ENCODE results near the gene KCNS1.
A peak's percentile ranks its signal among the peaks of the same experiment; 100 is the strongest.
"Not testable (repeated sequence)": the region's sequence is repeated elsewhere in the genome, so short reads cannot be mapped to it uniquely, and the experiment has no call there.

Gene KCNS1

DNA sequence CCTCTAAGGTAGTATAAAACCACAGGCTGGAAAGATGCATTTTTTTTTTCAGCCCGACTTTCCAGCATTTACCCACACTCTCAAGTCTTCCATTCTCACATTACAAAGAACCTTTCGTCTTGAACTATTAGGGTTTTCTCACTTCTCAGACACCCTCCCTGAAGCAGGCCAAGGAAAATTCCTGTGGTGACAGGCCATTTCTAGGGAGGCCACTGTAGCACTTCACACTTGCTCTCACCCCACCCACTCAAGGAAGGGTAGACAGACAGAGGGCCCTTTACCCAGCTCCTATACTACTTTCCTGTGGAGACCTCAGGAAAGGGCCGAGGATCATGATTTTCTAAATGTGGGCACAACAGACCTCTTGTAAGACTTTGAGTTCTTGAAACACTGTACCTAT, 27.7 kb downstream of the KCNS1 start:
- DNase-seq (ENCODE audit: low read depth) = no peak

DNA sequence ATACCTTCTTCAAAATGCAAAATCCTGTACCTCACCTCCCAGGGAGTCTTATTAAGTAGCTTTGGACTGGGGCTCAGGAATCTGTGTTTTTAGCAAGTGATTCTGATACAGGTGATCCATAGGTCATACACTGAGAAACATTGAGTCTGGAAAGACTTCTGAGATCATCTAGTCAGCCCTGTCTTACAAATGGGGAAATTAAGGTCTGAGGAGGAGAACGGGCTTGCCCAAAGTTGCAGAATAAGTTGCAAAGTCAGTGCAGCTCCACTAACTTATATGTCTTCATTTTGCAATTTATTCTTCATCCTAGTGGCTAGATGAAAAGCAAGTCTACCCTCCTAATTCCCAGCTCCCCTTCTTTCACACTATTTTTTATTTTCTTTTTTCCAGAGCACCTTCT, 28.9 kb downstream of the KCNS1 start:
- DNase-seq (ENCODE audit: low read depth) = no peak

DNA sequence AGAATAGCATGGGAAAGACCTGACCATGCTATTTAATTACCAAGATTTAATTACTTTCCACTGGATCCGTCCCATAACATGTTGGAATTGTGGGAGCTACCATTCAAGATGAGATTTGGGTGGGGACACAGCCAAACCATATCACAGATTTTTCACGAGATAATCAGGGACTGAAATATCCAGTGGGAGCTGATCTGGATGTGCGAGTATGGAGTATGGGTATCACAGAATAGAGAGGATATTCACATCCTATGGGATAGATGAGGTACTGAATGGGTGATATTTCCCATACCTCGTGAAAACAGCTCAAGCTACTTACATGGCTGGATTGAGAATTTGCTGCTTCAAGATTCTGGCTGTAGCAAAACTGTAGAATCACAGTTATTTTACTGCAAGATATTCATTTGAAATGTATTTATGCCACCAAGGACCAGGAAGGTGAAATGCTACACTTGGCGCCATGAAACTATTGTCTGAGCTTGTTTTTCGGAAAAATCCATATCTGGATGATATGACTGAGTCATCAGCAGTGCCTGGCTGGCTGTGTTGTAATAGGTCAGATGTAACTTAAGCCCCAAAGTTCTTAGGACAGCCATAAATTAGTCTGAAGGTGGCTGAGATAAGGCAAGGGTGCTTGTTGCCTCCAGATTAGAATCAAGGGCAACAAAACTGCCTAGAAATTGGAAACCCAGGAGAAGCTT, 29.8 kb downstream of the KCNS1 start:
- DNase-seq (ENCODE audit: low read depth) = peak; percentile 47

DNA sequence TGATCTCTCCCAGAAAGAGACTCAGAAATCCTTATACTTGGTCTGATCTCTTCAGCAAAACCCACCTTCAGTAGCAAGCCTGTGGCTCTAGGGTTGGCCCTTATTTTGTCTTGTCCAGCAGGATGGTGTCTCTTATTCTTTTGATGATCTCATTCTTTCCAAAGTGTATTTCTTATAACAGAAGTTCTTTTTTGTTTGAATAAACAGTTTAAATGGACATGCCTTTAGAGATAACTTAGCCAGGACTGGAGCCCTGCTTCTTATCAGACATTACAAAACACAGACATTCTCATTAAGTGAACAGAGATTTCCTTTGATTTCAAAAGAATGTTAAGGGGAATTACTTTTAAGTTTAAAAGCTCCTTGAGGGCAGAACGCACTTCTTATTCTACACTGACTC, 31.7 kb downstream of the KCNS1 start:
- no peak for DNase-seq (ENCODE audit: low read depth)

DNA sequence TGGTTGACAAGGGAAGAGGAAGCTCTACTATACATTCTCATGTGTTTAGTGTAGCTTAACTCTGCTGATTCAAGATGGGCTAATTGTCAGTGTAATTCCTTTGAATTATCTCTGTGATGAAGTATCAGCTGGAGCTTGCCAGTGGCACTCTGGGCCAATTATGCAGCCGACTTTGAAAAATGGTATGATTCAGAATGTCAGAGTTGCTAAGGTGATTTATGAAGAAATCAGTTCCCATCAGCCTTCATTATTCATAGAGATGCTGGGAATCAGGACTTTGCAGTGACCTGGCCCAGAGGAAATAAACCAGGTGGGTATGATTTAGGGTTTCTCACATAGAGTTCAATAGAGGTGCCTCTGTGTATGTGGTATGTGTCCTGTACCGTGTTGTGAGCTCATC, 33.4 kb downstream of the KCNS1 start:
- peak; percentile 43 for DNase-seq (ENCODE audit: low read depth)

DNA sequence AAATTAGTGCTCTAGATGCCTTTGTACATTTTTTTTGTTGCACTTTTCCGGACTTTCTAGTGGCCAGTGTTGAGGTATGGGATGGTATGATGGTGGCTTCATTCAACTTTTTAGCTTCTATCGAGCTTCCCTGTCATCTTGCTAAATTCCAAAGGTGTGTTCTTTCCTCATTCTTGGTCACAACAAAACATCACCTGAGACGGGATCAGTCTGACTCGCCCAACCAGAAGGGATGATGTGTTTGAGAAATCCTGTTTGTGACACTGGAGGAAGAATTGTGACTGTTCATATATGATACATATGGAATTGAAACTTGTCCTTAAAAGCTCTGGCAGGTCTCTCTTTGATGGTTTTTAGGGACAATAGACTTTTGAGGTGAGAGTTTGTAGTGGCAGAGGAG, 33.8 kb downstream of the KCNS1 start:
- DNase-seq (ENCODE audit: low read depth) = no peak

DNA sequence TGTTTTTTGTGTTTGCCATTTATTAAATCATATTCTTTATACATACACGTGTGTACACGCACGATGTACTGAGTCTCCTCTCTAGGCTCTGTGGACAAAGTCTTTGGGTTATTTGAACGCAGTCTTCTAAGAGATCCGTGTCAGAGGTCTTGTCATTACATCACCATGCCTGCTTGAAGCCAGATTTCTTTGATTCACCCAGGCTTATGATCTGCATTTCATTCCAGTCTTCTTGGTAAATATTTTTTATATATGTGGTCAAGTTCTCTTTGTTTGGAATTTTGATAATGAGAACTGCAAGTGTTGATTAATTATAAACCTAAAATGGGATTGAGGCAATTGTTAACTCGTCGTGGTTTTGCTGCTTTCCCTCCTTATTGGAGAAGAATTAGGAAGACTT, 34.6 kb downstream of the KCNS1 start:
- DNase-seq (ENCODE audit: low read depth) = no peak

DNA sequence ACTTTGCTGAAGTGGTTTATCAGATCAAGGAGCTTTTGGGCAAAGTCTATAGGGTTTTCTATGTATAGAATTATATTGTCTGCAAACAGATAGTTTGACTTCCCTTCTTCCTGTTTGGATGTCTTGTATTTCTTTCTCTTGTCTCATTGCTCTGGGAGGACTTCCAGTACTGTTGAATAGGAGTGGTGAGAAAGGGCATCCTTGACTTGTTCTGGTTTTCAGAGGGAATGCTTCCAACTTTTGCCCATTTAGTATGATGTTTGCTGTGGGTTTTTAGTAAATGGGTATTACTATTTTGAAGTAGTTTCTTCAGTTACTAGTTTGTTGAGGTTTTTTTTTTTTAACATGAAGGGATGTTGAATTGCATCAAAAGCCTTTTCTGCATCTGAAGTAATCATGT, 36.1 kb downstream of the KCNS1 start:
- no peak for DNase-seq (ENCODE audit: low read depth)

DNA sequence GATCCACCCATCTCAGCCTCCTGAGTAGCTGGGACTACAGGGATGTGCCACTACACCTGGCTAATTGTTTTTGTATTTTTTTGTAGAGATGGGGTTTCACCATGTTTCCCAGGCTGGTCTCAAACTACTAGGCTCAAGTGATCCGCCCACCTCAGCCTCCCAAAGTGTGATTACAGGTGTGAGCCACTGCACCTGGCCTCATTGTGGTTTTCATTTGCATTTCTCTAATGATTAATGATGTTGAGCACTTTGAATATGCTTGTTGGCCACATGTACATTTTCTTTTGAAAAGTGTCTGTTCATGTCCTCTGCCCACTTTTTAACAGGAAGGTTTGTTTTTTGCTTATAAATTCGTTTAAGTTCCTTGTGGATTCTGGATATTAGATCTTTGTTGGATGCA, 37.8 kb downstream of the KCNS1 start:
- not testable (repeated sequence) for DNase-seq (ENCODE audit: low read depth)

DNA sequence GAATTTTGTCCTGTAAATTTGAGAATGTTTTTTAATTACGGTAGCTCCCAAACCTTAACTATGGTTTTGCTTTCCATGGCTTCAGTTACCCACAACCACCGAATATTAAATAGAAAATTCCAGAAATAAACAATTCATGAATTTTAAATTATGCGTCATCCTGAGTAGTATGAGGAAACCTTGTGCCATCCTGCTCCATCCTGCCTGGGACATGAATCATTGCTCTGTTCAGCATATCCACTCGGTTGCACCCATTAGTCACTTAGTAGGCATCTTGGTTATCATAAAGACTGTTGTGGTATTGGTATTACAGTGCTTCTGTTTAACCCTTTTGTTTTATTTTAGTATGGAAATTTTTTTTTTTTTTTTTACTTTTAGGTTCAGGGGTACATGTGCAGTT, 39.7 kb downstream of the KCNS1 start:
- DNase-seq (ENCODE audit: low read depth) = peak; percentile 99

DNA sequence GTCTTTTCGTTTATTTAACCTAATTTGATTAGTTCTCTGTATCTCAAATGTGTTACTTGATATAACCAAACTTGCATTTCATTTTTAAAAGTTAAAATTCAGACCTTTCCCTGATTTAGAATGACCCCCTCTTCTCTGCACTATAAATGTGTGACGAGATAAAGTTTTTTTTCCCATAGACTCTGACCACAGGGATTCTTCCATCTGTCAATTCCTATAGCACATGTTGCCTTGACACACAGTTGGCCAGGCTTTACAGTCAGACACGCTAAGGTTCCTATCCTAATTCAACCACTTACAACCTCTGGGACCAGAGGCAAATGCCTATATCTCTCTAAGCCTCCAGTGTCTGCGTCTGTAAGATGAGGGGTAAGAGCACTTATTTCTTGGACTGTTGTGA, 40.6 kb downstream of the KCNS1 start:
- no peak for DNase-seq (ENCODE audit: low read depth)

DNA sequence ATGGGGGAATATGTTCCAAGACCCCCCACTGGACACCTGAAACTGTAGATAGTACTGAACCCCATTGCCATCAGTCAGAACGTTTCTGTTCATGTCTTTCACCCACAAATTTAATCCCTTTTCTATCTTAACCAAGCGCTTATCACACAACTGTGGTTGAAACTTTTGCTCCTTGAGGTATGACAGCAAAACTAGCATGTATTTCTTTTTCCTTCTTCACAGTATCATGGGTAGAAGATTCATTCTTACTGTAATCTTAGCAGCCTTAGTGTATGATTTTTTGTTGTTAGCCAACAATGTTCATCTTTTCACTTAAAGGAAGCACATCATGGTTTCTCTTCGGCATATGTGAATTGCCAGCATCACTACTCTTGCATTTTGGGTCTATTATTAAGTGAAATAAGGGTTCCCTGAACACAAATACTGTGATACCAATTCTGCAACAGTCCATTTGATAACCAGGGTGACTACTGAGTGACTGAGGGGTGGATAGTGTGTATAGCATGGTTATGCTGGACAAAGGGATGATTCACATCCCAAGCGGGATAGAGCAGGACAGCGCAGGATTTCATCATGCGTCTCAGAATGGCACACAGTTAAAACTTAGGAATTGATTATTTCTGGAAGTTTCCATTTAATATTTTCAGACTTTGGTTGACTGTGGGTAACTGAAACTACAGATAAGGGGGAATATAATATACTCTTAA, 41.8 kb downstream of the KCNS1 start:
- peak; percentile 94 for DNase-seq (ENCODE audit: low read depth)

DNA sequence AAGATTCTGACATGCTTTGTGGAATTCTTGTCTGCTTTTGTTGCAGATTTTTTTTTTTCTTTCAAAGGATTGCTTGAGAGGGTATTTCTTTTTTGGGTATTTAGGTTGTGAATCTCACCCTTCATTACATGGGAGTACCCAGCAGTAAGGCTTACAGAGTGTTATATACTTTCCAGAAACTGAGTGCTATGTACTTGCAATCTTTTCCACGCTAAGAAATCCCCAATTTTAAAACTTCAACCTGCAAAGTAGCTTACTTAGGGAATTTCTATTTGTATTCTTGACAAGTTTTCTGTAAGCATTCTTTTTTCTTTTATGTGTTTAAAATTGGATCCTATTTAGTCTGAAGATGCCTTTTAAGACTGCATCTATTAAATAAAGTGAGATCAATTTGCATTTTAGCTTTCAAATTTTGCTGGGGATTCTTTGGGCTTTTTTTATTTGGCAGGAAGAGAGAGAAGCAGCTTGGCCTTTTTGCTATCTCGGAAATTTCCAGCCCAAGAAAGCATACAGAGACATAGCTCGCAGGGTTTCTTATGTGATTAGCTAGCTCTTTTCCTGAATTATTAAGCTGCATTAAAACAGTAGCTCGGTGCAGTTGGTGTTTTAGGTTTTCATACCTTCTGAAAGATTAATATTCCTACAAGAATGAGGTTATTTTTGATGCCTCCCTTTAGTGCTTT, 42.6 kb downstream of the KCNS1 start:
- DNase-seq (ENCODE audit: low read depth) = no peak

DNA sequence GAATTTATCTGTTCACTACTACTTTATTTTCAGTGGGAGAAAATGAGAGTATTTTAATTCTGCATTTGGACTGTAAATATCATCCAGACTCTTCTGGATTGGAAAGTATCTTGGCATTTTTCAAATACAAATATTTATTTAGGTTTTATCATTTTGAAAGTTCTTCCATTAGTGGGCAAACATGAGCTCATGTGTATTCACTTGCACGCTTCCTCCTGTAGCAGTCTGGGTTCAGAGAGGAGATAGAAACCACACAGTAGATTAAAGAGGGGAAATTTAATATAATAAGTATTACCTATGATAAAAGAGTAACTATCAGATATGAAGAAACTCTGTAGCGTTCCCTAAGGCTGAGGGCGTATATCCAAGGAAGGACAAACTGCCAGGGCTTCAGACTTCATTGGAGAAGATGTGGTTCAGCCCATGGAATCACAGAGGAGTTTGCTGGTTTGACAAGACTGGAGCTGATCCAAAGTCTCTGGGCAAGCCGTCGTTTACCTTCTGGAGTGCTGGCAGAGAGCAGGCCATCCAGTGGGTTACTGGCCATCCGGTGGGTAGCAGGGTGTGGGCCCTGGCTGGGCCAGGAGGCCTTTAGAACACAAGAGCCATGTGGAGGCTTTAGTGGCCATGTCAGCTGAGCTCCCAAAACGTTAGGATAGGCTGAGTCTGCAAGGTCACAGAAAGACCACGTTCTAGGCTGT, 44.3 kb downstream of the KCNS1 start:
- DNase-seq (ENCODE audit: low read depth) = no peak

DNA sequence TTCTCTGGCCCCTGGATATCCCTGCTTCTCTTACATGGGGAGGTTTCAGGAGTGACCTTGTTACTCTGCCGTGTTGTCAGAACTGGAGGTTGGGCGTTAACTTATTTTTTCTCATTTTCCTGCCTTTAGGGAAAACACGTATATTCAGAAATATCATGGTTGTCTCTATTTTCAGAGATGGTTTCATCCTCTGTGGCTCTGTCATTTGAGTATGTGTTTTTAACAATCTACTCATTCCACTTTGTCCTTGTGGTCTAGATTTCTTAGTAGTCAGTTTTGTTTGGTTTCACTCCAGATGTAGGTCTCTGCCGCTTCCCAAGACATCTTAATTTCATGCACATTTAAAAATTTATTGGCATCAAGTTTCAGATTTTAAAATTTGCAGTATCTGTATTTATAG, 45.9 kb downstream of the KCNS1 start:
- DNase-seq (ENCODE audit: low read depth) = no peak

DNA sequence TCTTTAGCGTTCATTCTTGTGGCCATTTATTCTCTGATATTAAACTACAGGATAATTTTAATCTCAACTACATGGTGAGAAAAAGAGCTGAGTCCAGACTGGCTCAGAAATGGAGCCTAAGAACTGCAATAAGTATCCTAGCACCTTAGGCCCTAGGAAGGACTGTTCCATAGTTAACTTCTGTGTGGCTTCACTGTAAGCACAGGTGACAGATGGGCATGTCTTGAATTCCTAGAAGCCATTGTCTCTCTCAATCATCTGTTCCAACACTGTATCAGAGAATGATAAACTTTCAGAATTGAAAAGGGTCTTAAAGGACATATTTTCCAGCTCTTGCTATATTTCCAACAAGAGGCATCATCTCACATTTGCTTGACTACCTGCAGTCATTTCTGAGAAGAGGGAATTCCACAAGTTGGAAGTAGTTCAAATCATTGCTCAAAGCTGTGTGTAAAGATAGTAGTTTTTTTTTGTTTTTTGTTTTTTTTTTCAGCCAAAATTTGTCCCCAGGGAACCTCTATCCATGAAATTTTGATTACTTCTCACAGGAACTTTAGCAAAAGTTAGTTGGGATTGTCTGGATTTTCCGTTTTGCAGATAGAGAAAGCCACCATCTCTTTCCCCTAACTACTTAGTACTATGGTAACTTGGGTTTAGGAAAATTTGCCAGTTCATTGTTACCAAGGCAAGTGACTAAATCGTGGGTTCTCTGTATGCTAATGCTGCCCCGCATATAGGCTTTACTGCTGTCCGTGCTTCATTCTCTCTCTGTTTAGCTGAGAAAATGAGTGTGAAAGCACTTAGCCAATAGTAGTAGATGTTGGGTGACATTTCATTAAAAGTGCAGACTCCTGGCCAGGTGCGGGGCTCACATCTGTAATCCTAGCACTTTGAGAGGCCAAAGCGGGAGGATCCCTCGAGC, 47.2 kb downstream of the KCNS1 start:
- DNase-seq (ENCODE audit: low read depth) = no peak

DNA sequence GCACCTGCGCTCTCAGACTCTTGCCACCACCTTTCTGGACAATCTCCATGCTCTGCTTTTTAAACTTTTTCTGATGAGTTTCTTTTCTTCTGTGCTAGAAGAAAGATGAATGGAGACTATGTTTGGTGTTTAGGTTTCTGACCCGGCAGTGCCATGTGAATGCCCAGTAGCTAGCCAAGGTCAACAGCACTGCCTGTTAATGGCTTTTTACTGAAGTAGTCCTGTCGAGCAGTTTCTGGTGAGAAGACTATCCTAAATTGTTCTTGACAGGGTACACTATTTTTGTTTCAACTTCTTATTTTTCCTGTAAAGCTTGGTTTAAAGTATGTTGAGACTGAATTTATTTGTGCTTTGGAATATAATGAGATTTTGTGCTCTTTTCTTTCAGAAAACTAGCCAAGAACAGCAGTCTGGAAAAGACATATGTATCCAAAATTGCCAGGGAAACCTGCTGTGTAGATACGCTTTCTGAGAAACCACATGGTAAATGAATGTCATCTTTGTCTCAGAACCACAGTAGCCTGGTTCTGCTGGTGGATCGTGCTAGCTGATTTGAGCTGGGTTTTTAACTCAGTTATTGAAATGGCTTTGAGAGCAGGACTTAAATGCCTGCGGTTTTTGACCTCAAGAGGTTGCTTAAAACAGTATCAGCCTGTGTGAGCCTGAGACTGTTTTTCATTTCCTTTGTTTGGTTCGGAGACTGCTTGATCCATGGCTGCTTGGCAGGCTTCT, 48.1 kb downstream of the KCNS1 start:
- peak; percentile 69 for DNase-seq (ENCODE audit: low read depth)

DNA sequence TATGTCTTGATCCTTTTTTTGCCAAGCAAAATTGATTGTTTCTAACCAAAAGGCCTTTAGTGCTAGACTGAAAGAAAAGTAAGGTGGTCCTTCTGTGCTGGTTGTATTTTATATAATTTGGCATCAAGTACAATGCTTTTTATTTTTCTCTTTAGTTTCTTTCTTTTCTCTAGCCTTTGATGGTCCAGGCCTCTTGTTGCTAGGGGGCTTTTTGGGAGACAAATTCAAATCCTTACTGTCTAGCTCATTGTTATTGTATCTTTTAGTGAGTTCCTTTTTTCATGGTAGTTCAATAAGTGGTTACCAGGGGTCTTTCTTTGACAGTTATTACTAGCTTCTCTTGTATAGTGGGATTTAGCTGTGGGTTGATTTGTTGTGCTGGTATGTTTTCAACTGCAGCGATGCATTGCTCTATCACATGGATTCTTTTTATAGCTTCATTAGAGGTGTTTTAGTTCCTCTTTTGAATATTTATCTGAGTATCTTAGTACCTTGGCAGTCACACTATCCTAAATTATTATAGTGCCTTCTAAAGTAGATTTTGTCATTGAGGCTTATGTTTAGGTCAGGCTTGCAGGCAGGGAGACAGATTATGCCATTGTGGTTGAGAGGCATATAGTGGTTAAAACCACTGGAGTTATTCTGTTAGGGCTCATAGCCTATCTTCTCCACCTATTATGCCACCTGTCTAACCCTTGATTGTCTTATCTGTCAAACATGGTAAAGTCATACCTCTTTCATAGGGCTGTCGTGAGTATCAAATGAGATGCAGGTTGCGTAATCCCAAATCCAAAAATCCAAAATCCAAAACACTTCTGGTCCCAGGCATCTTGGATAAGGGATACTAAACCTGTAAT, 49.5 kb downstream of the KCNS1 start:
- no peak for DNase-seq (ENCODE audit: low read depth)

DNA sequence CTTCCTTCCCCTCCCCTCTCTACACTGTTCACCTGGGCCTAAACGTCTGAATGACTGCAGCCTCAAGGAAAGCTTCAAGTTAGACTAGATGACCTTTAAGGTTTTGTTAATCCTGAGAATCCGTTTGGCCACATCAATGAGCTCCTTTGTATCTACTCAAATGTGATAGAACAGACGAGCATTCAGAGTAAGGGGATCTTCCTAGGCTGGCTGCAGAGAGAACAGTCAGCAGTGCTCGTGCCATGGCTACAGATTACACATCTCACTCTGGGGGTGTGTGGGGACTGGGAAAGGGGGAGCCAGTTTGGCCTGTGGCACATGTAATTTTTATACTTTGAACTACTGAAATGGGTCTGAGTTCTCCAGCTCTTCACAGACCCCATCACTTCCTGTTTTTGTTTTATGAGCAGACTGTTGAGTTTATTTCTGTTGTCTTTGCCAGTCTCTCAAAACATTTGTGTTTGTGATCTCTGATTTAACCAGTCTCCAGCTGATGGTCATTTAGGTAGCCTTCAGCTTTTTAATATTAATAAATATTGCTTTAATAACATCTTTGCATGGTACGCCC, 50.9 kb downstream of the KCNS1 start:
- DNase-seq (ENCODE audit: low read depth) = no peak

DNA sequence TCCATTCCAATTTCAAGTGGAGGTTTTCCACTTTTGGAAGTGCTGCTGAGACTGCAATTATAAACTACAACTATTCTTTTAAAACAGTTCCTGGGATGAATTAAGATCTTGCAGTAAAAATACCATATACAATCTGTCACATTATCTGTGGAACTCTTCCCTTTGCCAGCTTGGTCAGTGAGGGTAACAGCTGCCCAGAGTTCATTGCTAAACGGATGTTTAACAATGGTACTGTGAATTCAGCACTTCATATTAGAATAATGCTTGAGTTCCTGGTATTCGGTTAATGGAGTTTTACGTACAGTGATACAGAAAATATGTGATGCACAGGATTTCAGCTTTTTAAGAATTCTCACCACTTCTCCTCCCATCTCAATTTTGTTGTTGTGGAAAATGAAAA, 51.5 kb downstream of the KCNS1 start:
- DNase-seq (ENCODE audit: low read depth) = no peak

All from ELR (cell line).